A549 (cell line): ENCODE results near the gene XRCC6. TPM values are rescaled to one million over a fixed set of nuclear protein-coding genes. Genes with fewer than 3 reads are reported as not detected.

Experiments used
- ATAC-seq, 2 experiments: fragments of 200-7000 bp in 1 of 2; fragments of >200 bp in 1 of 2; cut with Nextera tagmentation in 1 of 2; cut with Tn5 transposase in 1 of 2; 3 replicates each; pipeline versions ENCODE4 v1.8.0 to v1.9.1; 2018 to 2020; ENCODE audit warnings: mild to moderate bottlenecking in 1 of 2, moderate library complexity in 1 of 2
- CTCF ChIA-PET: fragments of 300-600 bp; sonication (Branson Sonifier 250); formaldehyde crosslinking; extraction: SDS; loops from one replicate; lab custom pipeline; 2021; ENCODE audit warnings: antibody characterized with exemption, inconsistent platforms; lab: Yijun Ruan, JAX
- POLR2A ChIA-PET: fragments of 350-600 bp; formaldehyde crosslinking; extraction: SDS; loops from one replicate; lab custom pipeline; 2021; ENCODE audit warnings: antibody characterized with exemption, inconsistent platforms; lab: Yijun Ruan, JAX
- DNase-seq, 2 experiments: peaks; one replicate each; pipeline versions ENCODE4 v3.0.0 to v3.0.0-alpha.2; 2011 to 2016; ENCODE audit warnings: low read depth in 1 of 2, low spot score in 1 of 2
- FAIRE-seq: peaks from 2 replicates; lab custom pipeline; 2011; peaks lifted over from hg19 to GRCh38; lab: Jason Lieb, UNC
- H3K27ac ChIP-seq, 2 experiments: fragments of >200 bp; sonication (Bioruptor Twin); formaldehyde crosslinking; 3 replicates each; pipeline ENCODE4 v1.5.1; 2016 to 2017
- H3K4me1 ChIP-seq: fragments of >200 bp; sonication (Bioruptor Twin); formaldehyde crosslinking; 3 replicates; pipeline ENCODE4 v1.6.1; 2016
- H3K4me2 ChIP-seq: fragments of >200 bp; sonication (Bioruptor Twin); formaldehyde crosslinking; 3 replicates; pipeline ENCODE4 v1.6.1; 2016
- H3K4me3 ChIP-seq: fragments of >200 bp; sonication (Bioruptor Twin); formaldehyde crosslinking; 3 replicates; pipeline ENCODE4 v1.5.1; 2016
- H3K9me3 ChIP-seq: fragments of >200 bp; sonication (Bioruptor Twin); formaldehyde crosslinking; 3 replicates; pipeline ENCODE4 v1.6.1; 2016
- ATOH8 ChIP-seq: fragments of 250-450 bp; sonication (Bioruptor Pico); IDR thresholded peaks from 2 replicates; pipeline ENCODE4 v1.5.0; 2020; ENCODE audit warnings: low read depth, mild to moderate bottlenecking, moderate library complexity
- BCL3 ChIP-seq: fragments of >200 bp; sonication (Bioruptor Twin); formaldehyde crosslinking; IDR thresholded peaks from 3 replicates; pipeline ENCODE4 v1.6.1; 2016
- CBX2 ChIP-seq: fragments of 200-600 bp; sonication (generic); IDR thresholded peaks from 2 replicates; pipeline ENCODE4 v1.6.1; 2016; ENCODE audit warnings: low read depth, mild to moderate bottlenecking, borderline replicate concordance
- CEBPB ChIP-seq, 2 experiments: fragments of >200 bp in 1 of 2; sonication (Bioruptor Twin) in 1 of 2; formaldehyde crosslinking in 1 of 2; IDR thresholded peaks; 2 replicates each; pipeline ENCODE4 v1.6.1; 2012 to 2016
- EHMT2 ChIP-seq: fragments of 200-600 bp; sonication (generic); IDR thresholded peaks from 2 replicates; pipeline ENCODE4 v1.6.1; 2016; ENCODE audit warnings: antibody characterized with exemption, low read depth, mild to moderate bottlenecking, moderate library complexity
- EP300 ChIP-seq, 2 experiments: fragments of >200 bp; sonication (Bioruptor Twin); formaldehyde crosslinking; IDR thresholded peaks; 2 replicates in 1 of 2; 3 replicates in 1 of 2; pipeline ENCODE4 v1.6.1; 2016 to 2017
- FOSB ChIP-seq: fragments of 250-450 bp; sonication (Bioruptor Pico); IDR thresholded peaks from 2 replicates; pipeline ENCODE4 v1.5.0; 2020; ENCODE audit warnings: mild to moderate bottlenecking, moderate library complexity
- FOSL2 ChIP-seq, 2 experiments: fragments of 450-650 bp in 1 of 2; fragments of >200 bp in 1 of 2; sonication (Bioruptor Twin) in 1 of 2; formaldehyde crosslinking; IDR thresholded peaks; 2 replicates each; pipeline versions ENCODE4 v1.5.0 to v1.6.1; 2016 to 2020; ENCODE audit warnings: mild to moderate bottlenecking in 1 of 2, moderate library complexity in 1 of 2
- FOXS1 ChIP-seq: fragments of 250-450 bp; sonication (Bioruptor Pico); IDR thresholded peaks from 2 replicates; pipeline ENCODE4 v1.5.0; 2020; ENCODE audit warnings: mild to moderate bottlenecking, moderate library complexity
- HDAC2 ChIP-seq: fragments of 200-600 bp; sonication (generic); IDR thresholded peaks from 2 replicates; pipeline ENCODE4 v1.6.1; 2016
- HEYL ChIP-seq: fragments of 250-450 bp; sonication (Bioruptor Pico); IDR thresholded peaks from 2 replicates; pipeline ENCODE4 v1.8.0; 2021; ENCODE audit warnings: mild to moderate bottlenecking, moderate library complexity
- HOXB13 ChIP-seq: fragments of 250-450 bp; sonication (Bioruptor Pico); IDR thresholded peaks from 2 replicates; pipeline ENCODE4 v1.5.0; 2020; ENCODE audit warnings: low read depth, mild to moderate bottlenecking, moderate library complexity
- MAFK ChIP-seq: fragments of 450-650 bp; IDR thresholded peaks from 2 replicates; pipeline ENCODE4 v1.6.1; 2014; ENCODE audit not compliant: partially characterized antibody
- PHF8 ChIP-seq: fragments of 200-600 bp; sonication (generic); IDR thresholded peaks from 2 replicates; pipeline ENCODE4 v1.6.1; 2016; ENCODE audit warnings: low read depth, mild to moderate bottlenecking, antibody characterized with exemption, moderate library complexity, borderline replicate concordance
- RARB ChIP-seq: fragments of 250-450 bp; sonication (Bioruptor Pico); IDR thresholded peaks from 2 replicates; pipeline ENCODE4 v1.8.0; 2021; ENCODE audit warnings: mild to moderate bottlenecking, moderate library complexity
- RCOR1 ChIP-seq: fragments of 150-350 bp; IDR thresholded peaks from 2 replicates; pipeline ENCODE4 v1.6.1; 2014; ENCODE audit warnings: antibody characterized with exemption, low read length, low read depth
- REST ChIP-seq: fragments of 200-600 bp; sonication (generic); IDR thresholded peaks from 2 replicates; pipeline ENCODE4 v1.6.1; 2016; ENCODE audit warnings: antibody characterized with exemption, mild to moderate bottlenecking, moderate library complexity
- RFX5 ChIP-seq: fragments of 450-650 bp; IDR thresholded peaks from 2 replicates; pipeline ENCODE4 v1.7.1; 2014; ENCODE audit warnings: antibody characterized with exemption, mild to moderate bottlenecking, moderate library complexity
- RNF2 ChIP-seq: fragments of 200-600 bp; sonication (generic); IDR thresholded peaks from 2 replicates; pipeline ENCODE4 v1.6.1; 2016; ENCODE audit warnings: low read depth, mild to moderate bottlenecking, antibody characterized with exemption, moderate library complexity, borderline replicate concordance
- TFCP2L1 ChIP-seq: fragments of 250-450 bp; sonication (Bioruptor Pico); IDR thresholded peaks from 2 replicates; pipeline ENCODE4 v1.5.0; 2021; ENCODE audit warnings: mild to moderate bottlenecking
- ZSCAN20 ChIP-seq: fragments of 250-450 bp; sonication (Bioruptor Pico); IDR thresholded peaks from 2 replicates; pipeline ENCODE4 v1.8.0; 2022; ENCODE audit warnings: mild to moderate bottlenecking, moderate library complexity
- WGBS: methylation state at CpG from one replicate; pipeline ENCODE4 v1.1.6; 2017; ENCODE audit errors: missing lambda C conversion rate; 5-methylcytosine and 5-hydroxymethylcytosine counted together
- polyA plus RNA-seq, 4 experiments: library from polyadenylated mRNA; depleted of rRNA in 3 of 4; stranded (reverse); fragments of >200 nt; fragmentation: RNase III in 1 of 4; extraction: RNeasy Plus Mini Kit Qiagen cat#74134 plus additional on column Dnase treatment in 1 of 4; gene quantifications; 2 replicates in 3 of 4; 3 replicates in 1 of 4; pipeline ENCODE4 v1.2.3, GENCODE V29; 2011 to 2017
- TF ChIP-seq, protein P1 (sequence below): IDR thresholded peaks from 2 replicates; pipeline ENCODE4 v1.6.1; 2012
- TF ChIP-seq, protein P2 (sequence below): IDR thresholded peaks from 2 replicates; pipeline ENCODE4 v1.6.1; 2012; ENCODE audit warnings: low read depth, borderline replicate concordance
- TF ChIP-seq, protein P3 (sequence below): fragments of >200 bp; sonication (Bioruptor Twin); formaldehyde crosslinking; IDR thresholded peaks from 2 replicates; pipeline ENCODE4 v1.6.1; 2016

XRCC6 gene
- polyA plus RNA-seq, 2 of the 4 experiments (the other 2 are of a cell fraction), result 139 to 556 TPM

- CTCF ChIA-PET, result interaction anchor here (3.7 kb wide), 1 partner anchor 9 kb away, joined by 15 read pairs; no protein-coding TSS in a partner anchor
- Histone ChIP-seq H3K4me3 (no peak overlapping the region), H3K4me2 (no peak overlapping the region), H3K27ac (no peak overlapping the region), H3K4me1 (no peaks in the 10 kb centered on the region)
- no peak for DNase-seq
- no peak for TF ChIP-seq FOSB
- no peak for TF ChIP-seq ZSCAN20 (CRISPR knock-in tag)
- TF ChIP-seq, protein P1, sequence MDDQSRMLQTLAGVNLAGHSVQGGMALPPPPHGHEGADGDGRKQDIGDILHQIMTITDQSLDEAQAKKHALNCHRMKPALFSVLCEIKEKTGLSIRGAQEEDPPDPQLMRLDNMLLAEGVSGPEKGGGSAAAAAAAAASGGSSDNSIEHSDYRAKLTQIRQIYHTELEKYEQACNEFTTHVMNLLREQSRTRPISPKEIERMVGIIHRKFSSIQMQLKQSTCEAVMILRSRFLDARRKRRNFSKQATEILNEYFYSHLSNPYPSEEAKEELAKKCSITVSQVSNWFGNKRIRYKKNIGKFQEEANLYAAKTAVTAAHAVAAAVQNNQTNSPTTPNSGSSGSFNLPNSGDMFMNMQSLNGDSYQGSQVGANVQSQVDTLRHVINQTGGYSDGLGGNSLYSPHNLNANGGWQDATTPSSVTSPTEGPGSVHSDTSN, result no peak
- TF ChIP-seq ATOH8 (CRISPR knock-in tag), result no peak
- TF ChIP-seq PHF8, result no peak
- TF ChIP-seq, all 56 proteins: peak for 0
- FAIRE-seq (no peak), ATAC-seq (no peak)
- H3K9me3 ChIP-seq, result no peaks in the 10 kb centered on the region
- 100% methylated on average over 6 of the region's 6 CpGs for WGBS
- POLR2A ChIA-PET, result no interaction called here
These were observed 36.6 kb downstream of the XRCC6 start for GRCh38 chr22:41657709-41658108.

- ATAC-seq, result no peak
- no peak for DNase-seq
- no peaks in the 10 kb centered on the region for H3K9me3 ChIP-seq
- no peak overlapping the region for H3K27ac ChIP-seq
- no peaks in the 10 kb centered on the region for H3K4me1 ChIP-seq
- CTCF ChIA-PET, result interaction anchor here (0.5 to 1.5 kb wide), 6 partner anchors 8 to 80 kb away, joined by 3 to 6 read pairs (median 4); partner anchors contain the start of gene SNU13
- WGBS, result 98% methylated on average over 17 of the region's 17 CpGs
- H3K4me2 ChIP-seq, result no peak overlapping the region
- no peak for TF ChIP-seq ATOH8 (CRISPR knock-in tag)
- no peak for TF ChIP-seq EP300 (IDR thresholded peaks at IDR 0.05)
- TF ChIP-seq FOSB, result no peak
- TF ChIP-seq FOXS1 (CRISPR knock-in tag), result no peak
- no peak for TF ChIP-seq RCOR1
- TF ChIP-seq FOSL2 (IDR thresholded peaks at IDR 0.05), result no peak
- no peak for TF ChIP-seq FOSL2 (CRISPR knock-in tag; IDR thresholded peaks at IDR 0.05)
- TF ChIP-seq TFCP2L1 (CRISPR knock-in tag), result no peak
- TF ChIP-seq ZSCAN20 (CRISPR knock-in tag), result no peak
- TF ChIP-seq RFX5, result no peak
- TF ChIP-seq, protein P2, sequence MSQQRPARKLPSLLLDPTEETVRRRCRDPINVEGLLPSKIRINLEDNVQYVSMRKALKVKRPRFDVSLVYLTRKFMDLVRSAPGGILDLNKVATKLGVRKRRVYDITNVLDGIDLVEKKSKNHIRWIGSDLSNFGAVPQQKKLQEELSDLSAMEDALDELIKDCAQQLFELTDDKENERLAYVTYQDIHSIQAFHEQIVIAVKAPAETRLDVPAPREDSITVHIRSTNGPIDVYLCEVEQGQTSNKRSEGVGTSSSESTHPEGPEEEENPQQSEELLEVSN, result no peak
- TF ChIP-seq, all 56 proteins: peak for 0
- FAIRE-seq, result no peak
- no peak overlapping the region for H3K4me3 ChIP-seq
- POLR2A ChIA-PET, result no interaction called here
These were observed 37.8 kb downstream of the XRCC6 start for GRCh38 chr22:41658869-41659268.

DNA sequence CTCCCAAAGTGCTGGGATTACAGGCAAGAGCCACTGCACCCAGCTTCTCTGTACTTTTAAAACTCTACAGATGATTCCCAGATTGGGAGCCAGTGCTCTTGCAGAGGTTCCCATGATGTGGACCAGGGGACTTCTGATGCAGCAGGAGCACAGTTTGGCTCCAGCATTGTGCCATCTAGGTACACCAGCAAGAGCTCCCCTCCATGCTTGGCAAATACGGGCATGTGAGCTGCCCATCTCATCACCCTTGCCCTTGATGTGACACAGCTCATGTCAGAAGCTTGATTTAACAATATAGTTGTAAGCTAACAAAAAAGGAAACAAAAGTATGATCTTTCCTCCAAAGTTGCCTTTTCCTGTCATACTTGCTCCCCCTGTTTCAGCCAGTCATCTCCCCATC lies 38.8 kb downstream of the XRCC6 start:
- 92% methylated on average over 1 of the region's 1 CpG for WGBS
- H3K4me3 ChIP-seq, result no peak overlapping the region
- H3K4me1 ChIP-seq, result no peaks in the 10 kb centered on the region
- ChIA-PET CTCF (interaction anchor here (0.6 to 2.1 kb wide), 8 partner anchors 9 to 281 kb away, joined by 3 to 13 read pairs (median 4); partner anchors contain the start of genes DESI1, SNU13 and XRCC6), POLR2A (no interaction called here)
- no peak overlapping the region for H3K27ac ChIP-seq
- DNase-seq (no peak), ATAC-seq (no peak), FAIRE-seq (no peak)
- H3K4me2 ChIP-seq, result no peak overlapping the region
- H3K9me3 ChIP-seq, result no peaks in the 10 kb centered on the region
- TF ChIP-seq HOXB13 (no peak), FOXS1 (CRISPR knock-in tag) (no peak), ZSCAN20 (CRISPR knock-in tag) (no peak), RCOR1 (no peak), REST (no peak), RNF2 (no peak), HEYL (CRISPR knock-in tag) (no peak), FOSL2 (IDR thresholded peaks at IDR 0.05) (no peak), FOSL2 (CRISPR knock-in tag; IDR thresholded peaks at IDR 0.05) (no peak), RARB (no peak), BCL3 (no peak), HDAC2 (no peak), CEBPB (IDR thresholded peaks at IDR 0.05) (no peak), CBX2 (no peak), TFCP2L1 (CRISPR knock-in tag) (no peak), MAFK (no peak), EHMT2 (no peak)
- TF ChIP-seq, protein P3, sequence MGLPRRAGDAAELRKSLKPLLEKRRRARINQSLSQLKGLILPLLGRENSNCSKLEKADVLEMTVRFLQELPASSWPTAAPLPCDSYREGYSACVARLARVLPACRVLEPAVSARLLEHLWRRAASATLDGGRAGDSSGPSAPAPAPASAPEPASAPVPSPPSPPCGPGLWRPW, result no peak
